Esophagus squamous epithelium (tissue), 4 donors: ENCODE measurements around the gene VPS16.

Experiments
- POLR2A ChIP-seq, 4 donors: fragments of 450-650 bp; IDR thresholded peaks; one replicate each; pipeline ENCODE4 v1.6.1; 2017; ENCODE audit warnings: antibody characterized with exemption in 4 of 4, mild to moderate bottlenecking in 4 of 4, moderate library complexity in 3 of 4
- TF ChIP-seq, protein P1 (sequence below), 6 experiments: fragments of 450-650 bp in 4 of 6; fragments of 200-600 bp in 2 of 6; sonication (generic) in 2 of 6; IDR thresholded peaks; one replicate each; pipeline ENCODE4 v1.5.1; 2016 to 2019; ENCODE audit warnings: antibody characterized with exemption in 6 of 6, mild to moderate bottlenecking in 4 of 6, moderate library complexity in 4 of 6

GRCh38 chr20:2889209-2889608 lies 48.7 kb downstream of the VPS16 start:
- TF ChIP-seq, protein P1, sequence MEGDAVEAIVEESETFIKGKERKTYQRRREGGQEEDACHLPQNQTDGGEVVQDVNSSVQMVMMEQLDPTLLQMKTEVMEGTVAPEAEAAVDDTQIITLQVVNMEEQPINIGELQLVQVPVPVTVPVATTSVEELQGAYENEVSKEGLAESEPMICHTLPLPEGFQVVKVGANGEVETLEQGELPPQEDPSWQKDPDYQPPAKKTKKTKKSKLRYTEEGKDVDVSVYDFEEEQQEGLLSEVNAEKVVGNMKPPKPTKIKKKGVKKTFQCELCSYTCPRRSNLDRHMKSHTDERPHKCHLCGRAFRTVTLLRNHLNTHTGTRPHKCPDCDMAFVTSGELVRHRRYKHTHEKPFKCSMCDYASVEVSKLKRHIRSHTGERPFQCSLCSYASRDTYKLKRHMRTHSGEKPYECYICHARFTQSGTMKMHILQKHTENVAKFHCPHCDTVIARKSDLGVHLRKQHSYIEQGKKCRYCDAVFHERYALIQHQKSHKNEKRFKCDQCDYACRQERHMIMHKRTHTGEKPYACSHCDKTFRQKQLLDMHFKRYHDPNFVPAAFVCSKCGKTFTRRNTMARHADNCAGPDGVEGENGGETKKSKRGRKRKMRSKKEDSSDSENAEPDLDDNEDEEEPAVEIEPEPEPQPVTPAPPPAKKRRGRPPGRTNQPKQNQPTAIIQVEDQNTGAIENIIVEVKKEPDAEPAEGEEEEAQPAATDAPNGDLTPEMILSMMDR (IDR thresholded peaks at IDR 0.05) = no peak
- no peak for TF ChIP-seq POLR2A (IDR thresholded peaks at IDR 0.05)
